ENCODE data around the gene CCDC146. TPM values are rescaled to one million over a fixed set of nuclear protein-coding genes. Genes with fewer than 3 reads are reported as not detected.

CCDC146 gene
- total RNA-seq, 1 experiment from 2014 or later = 1.4 TPM

Other genes with a start within 250 kb of the CCDC146 start
- not detected in 2 replicates for gene SPDYE17, start 90.3 kb upstream of the CCDC146 start, total RNA-seq (2014; rRNA removed; shearing (Covaris generic))
- not detected in 2 replicates for gene SPDYE18, start 60.1 kb upstream of the CCDC146 start, total RNA-seq (2014; rRNA removed; shearing (Covaris generic))
- 1.3 and 1.5 TPM in 2 replicates for gene FGL2, start 77.2 kb downstream of the CCDC146 start, total RNA-seq (2014; rRNA removed; shearing (Covaris generic))

Measured in SJCRH30 (cell line).